ENCODE results near the gene C10orf90. TPM values are rescaled to one million over a fixed set of nuclear protein-coding genes. Genes with fewer than 3 reads are reported as not detected.

Gene C10orf90
- total RNA-seq, 1 donor from 2014 or later, result not detected

- no peaks in the 10 kb centered on the region for H3F3A ChIP-seq (ENCODE audit: low read depth)
- no peak overlapping the region for H3K27ac ChIP-seq
- Mint-ChIP-seq H3K9me3 (no peaks in the 10 kb centered on the region), H3K4me3 (no peak overlapping the region), H3K27ac (no peak overlapping the region), H3K36me3 (no peaks in the 10 kb centered on the region), H3K27me3 (ENCODE audit: insufficient read depth, low read depth) (peaks cover 7% of the 10 kb centered on the region), H3K4me1 (peaks cover 10% of the 10 kb centered on the region)
- no peaks in the 10 kb centered on the region for H3K79me2 ChIP-seq (ENCODE audit: low read depth)
- peaks cover 3% of the 10 kb centered on the region for H3K4me1 ChIP-seq
- H3K9me3 ChIP-seq (ENCODE audit: low read depth), result no peaks in the 10 kb centered on the region
- no peak overlapping the region for H3K4me3 ChIP-seq
- no peak for DNase-seq (ENCODE audit: low spot score)
- no peak for TF ChIP-seq EZH2 (IDR thresholded peaks at IDR 0.05)
- no peak for TF ChIP-seq CTCF (IDR thresholded peaks at IDR 0.05)
- no peak for TF ChIP-seq EZH2phosphoT487 (IDR thresholded peaks at IDR 0.05)
- H2AFZ ChIP-seq (replicated peaks), result no peak overlapping the region
- H3K9ac ChIP-seq, result no peak overlapping the region
- H3K36me3 ChIP-seq, result no peaks in the 10 kb centered on the region
- H3K4me2 ChIP-seq, result no peak overlapping the region
- H3K27me3 ChIP-seq, result no peaks in the 10 kb centered on the region
- H4K20me1 ChIP-seq (ENCODE audit: low read depth), result no peaks in the 10 kb centered on the region
Observed at GRCh38 chr10:126528315-126528835, 142.1 kb downstream of the C10orf90 start.

DNA sequence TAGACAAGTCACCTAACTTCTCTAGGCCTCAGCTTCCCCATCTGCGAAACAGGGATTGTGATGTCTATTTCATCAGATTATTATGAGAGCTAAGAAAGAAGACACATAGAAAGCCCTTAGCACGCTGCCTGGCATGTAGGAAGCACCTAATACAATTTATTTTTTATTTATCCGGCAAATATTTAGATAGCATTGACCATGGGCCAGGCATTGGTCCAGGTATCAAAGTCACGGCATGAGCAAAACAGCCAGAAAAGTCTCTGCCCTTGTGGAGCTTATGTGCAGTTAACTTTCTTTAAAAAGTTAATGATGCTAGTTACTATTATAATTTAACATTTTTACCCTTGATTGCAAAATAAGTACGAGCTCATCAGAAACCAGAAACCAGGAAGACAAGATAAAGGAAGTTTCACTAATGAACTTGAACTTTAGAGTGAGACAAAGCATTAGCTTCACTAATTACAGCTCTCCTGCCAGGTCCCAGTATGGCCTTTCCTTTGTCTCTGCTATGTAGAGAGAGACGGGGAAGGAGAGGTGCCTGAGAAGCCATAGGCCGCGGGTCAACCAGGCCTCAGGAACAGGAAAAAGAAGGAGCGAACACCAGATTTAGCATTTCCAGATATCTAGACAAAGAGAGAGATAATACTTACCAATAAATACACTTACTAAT lies 142.7 kb downstream of the C10orf90 start:
- Histone ChIP-seq H3K4me2 (no peak overlapping the region), H3K36me3 (no peaks in the 10 kb centered on the region), H2AFZ (replicated peaks) (no peak overlapping the region), H3K4me1 (peaks cover 3% of the 10 kb centered on the region), H3K4me3 (no peak overlapping the region), H3K27ac (no peak overlapping the region), H4K20me1 (ENCODE audit: low read depth) (no peaks in the 10 kb centered on the region), H3K9me3 (ENCODE audit: low read depth) (no peaks in the 10 kb centered on the region), H3K27me3 (no peaks in the 10 kb centered on the region), H3F3A (ENCODE audit: low read depth) (no peaks in the 10 kb centered on the region), H3K79me2 (ENCODE audit: low read depth) (no peaks in the 10 kb centered on the region), H3K9ac (no peak overlapping the region)
- DNase-seq (ENCODE audit: low spot score), result no peak
- H3K27me3 Mint-ChIP-seq (ENCODE audit: insufficient read depth, low read depth), result peaks cover 7% of the 10 kb centered on the region
- H3K27ac Mint-ChIP-seq, result no peak overlapping the region
- no peaks in the 10 kb centered on the region for H3K36me3 Mint-ChIP-seq
- no peak overlapping the region for H3K4me3 Mint-ChIP-seq
- H3K4me1 Mint-ChIP-seq, result peaks cover 10% of the 10 kb centered on the region
- TF ChIP-seq CTCF (IDR thresholded peaks at IDR 0.05) (no peak), EZH2phosphoT487 (IDR thresholded peaks at IDR 0.05) (no peak), EZH2 (IDR thresholded peaks at IDR 0.05) (no peak)
- no peaks in the 10 kb centered on the region for H3K9me3 Mint-ChIP-seq

GRCh38 chr10:126525326-126525725 lies 145.2 kb downstream of the C10orf90 start:
- Mint-ChIP-seq H3K27ac (no peak overlapping the region), H3K4me1 (peaks cover 13% of the 10 kb centered on the region), H3K27me3 (ENCODE audit: insufficient read depth, low read depth) (peaks cover 11% of the 10 kb centered on the region), H3K36me3 (no peaks in the 10 kb centered on the region), H3K4me3 (no peak overlapping the region), H3K9me3 (peaks cover 3% of the 10 kb centered on the region)
- Histone ChIP-seq H2AFZ (replicated peaks) (no peak overlapping the region), H3K9me3 (ENCODE audit: low read depth) (no peaks in the 10 kb centered on the region), H3K4me3 (no peak overlapping the region), H3K79me2 (ENCODE audit: low read depth) (no peaks in the 10 kb centered on the region), H3K27ac (no peak overlapping the region), H3K4me1 (peaks cover 3% of the 10 kb centered on the region), H3K27me3 (no peaks in the 10 kb centered on the region), H3K4me2 (no peak overlapping the region), H3K36me3 (no peaks in the 10 kb centered on the region), H3K9ac (no peak overlapping the region), H4K20me1 (ENCODE audit: low read depth) (no peaks in the 10 kb centered on the region), H3F3A (ENCODE audit: low read depth) (no peaks in the 10 kb centered on the region)
- peak; percentile 13 for DNase-seq (ENCODE audit: low spot score)
- no peak for TF ChIP-seq EZH2 (IDR thresholded peaks at IDR 0.05)
- TF ChIP-seq CTCF (IDR thresholded peaks at IDR 0.05), result no peak
- no peak for TF ChIP-seq EZH2phosphoT487 (IDR thresholded peaks at IDR 0.05)

Measured in neural progenitor cell (in vitro differentiated cells).